ENCODE data around the gene SCN9A. TPM values are rescaled to one million over a fixed set of nuclear protein-coding genes. Genes with fewer than 3 reads are reported as not detected.

Gene SCN9A
- polyA plus RNA-seq, 1 donor from 2014 or later, result 10.4 TPM

DNA sequence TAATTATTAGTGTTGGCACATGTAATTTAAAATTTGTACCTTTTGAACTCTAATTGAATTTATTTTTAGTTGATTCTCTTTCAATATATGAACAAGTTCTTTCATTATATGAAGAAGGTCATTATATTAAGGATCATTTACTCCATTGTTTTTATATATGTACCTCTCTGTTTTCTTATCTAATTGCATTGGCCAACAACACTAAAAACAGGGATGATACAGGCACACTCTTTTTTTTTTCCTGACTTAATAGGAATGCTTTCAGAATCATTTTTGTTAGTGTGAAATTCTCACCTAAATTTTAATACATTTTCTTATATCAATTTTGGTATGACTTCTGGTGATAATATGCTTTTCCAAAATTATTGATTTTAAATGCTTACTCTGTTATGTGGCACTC is 173.0 kb downstream of the SCN9A start:
- Histone ChIP-seq H3K4me3 (ENCODE audit: low read length) (no peak overlapping the region), H3K36me3 (ENCODE audit: insufficient read depth, low read length) (no peaks in the 10 kb centered on the region), H3K4me2 (ENCODE audit: low read length) (no peak overlapping the region), H3K27me3 (ENCODE audit: insufficient read depth, low read depth, low read length) (no peaks in the 10 kb centered on the region), H2AFZ (ENCODE audit: low read depth, low read length) (no peak overlapping the region), H3K9me2 (ENCODE audit: insufficient read depth, low read length) (no peaks in the 10 kb centered on the region), H3K79me2 (replicated peaks; ENCODE audit: insufficient read depth, low read length) (no peaks in the 10 kb centered on the region), H3K9ac (ENCODE audit: low read length) (no peak overlapping the region), H3K9me3 (ENCODE audit: low read length) (no peaks in the 10 kb centered on the region), H3F3A (ENCODE audit: insufficient read depth, low read length, poor library complexity, severe bottlenecking) (no peaks in the 10 kb centered on the region), H4K20me1 (ENCODE audit: insufficient read depth) (no peaks in the 10 kb centered on the region), H3K27ac (ENCODE audit: low read length) (no peak overlapping the region)
- no peak for TF ChIP-seq SMC3 (conservative IDR thresholded peaks at IDR 0.05; ENCODE audit: poor library complexity)
- TF ChIP-seq RAD21 (conservative IDR thresholded peaks at IDR 0.05), result no peak
- TF ChIP-seq MXI1 (conservative IDR thresholded peaks at IDR 0.05; ENCODE audit: poor library complexity, severe bottlenecking), result no peak
- TF ChIP-seq, protein P1, sequence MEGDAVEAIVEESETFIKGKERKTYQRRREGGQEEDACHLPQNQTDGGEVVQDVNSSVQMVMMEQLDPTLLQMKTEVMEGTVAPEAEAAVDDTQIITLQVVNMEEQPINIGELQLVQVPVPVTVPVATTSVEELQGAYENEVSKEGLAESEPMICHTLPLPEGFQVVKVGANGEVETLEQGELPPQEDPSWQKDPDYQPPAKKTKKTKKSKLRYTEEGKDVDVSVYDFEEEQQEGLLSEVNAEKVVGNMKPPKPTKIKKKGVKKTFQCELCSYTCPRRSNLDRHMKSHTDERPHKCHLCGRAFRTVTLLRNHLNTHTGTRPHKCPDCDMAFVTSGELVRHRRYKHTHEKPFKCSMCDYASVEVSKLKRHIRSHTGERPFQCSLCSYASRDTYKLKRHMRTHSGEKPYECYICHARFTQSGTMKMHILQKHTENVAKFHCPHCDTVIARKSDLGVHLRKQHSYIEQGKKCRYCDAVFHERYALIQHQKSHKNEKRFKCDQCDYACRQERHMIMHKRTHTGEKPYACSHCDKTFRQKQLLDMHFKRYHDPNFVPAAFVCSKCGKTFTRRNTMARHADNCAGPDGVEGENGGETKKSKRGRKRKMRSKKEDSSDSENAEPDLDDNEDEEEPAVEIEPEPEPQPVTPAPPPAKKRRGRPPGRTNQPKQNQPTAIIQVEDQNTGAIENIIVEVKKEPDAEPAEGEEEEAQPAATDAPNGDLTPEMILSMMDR (IDR thresholded peaks at IDR 0.05; ENCODE audit: poor library complexity, severe bottlenecking), result no peak
- TF ChIP-seq, protein P2, sequence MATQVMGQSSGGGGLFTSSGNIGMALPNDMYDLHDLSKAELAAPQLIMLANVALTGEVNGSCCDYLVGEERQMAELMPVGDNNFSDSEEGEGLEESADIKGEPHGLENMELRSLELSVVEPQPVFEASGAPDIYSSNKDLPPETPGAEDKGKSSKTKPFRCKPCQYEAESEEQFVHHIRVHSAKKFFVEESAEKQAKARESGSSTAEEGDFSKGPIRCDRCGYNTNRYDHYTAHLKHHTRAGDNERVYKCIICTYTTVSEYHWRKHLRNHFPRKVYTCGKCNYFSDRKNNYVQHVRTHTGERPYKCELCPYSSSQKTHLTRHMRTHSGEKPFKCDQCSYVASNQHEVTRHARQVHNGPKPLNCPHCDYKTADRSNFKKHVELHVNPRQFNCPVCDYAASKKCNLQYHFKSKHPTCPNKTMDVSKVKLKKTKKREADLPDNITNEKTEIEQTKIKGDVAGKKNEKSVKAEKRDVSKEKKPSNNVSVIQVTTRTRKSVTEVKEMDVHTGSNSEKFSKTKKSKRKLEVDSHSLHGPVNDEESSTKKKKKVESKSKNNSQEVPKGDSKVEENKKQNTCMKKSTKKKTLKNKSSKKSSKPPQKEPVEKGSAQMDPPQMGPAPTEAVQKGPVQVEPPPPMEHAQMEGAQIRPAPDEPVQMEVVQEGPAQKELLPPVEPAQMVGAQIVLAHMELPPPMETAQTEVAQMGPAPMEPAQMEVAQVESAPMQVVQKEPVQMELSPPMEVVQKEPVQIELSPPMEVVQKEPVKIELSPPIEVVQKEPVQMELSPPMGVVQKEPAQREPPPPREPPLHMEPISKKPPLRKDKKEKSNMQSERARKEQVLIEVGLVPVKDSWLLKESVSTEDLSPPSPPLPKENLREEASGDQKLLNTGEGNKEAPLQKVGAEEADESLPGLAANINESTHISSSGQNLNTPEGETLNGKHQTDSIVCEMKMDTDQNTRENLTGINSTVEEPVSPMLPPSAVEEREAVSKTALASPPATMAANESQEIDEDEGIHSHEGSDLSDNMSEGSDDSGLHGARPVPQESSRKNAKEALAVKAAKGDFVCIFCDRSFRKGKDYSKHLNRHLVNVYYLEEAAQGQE (IDR thresholded peaks at IDR 0.05; ENCODE audit: borderline replicate concordance), result no peak
- no peak for TF ChIP-seq POLR2AphosphoS5 (IDR thresholded peaks at IDR 0.05)
- TF ChIP-seq EZH2 (IDR thresholded peaks at IDR 0.05; ENCODE audit: borderline replicate concordance, insufficient read depth, low read length, poor library complexity, severe bottlenecking), result no peak
- no peak for TF ChIP-seq TAF1 (IDR thresholded peaks at IDR 0.05; ENCODE audit: low read depth)
- no peak for TF ChIP-seq EP300 (conservative IDR thresholded peaks at IDR 0.05; ENCODE audit: poor library complexity, severe bottlenecking)

DNA sequence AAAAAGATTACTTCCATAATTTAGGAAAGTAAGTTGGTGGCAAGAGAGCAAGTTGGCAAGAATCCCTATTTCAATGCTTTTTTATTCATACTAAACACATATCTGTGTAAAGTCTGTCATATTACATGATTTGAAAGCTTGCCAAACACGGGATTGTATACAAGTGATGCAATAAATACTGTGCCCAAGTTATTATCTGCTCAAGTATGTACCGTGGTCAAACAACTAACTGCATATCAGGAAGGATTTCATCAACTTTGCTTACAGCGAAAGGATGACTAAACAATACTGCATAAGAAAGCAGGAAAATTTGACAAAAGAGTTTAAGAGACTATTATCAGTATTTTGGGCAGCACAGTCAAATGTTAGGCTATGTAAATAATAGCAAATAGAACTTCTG is 178.3 kb downstream of the SCN9A start:
- Histone ChIP-seq H3K79me2 (replicated peaks; ENCODE audit: insufficient read depth, low read length) (no peaks in the 10 kb centered on the region), H2AFZ (ENCODE audit: low read depth, low read length) (no peak overlapping the region), H3K4me3 (ENCODE audit: low read length) (no peak overlapping the region), H3K36me3 (ENCODE audit: insufficient read depth, low read length) (no peaks in the 10 kb centered on the region), H3K9ac (ENCODE audit: low read length) (no peak overlapping the region), H4K20me1 (ENCODE audit: insufficient read depth) (no peaks in the 10 kb centered on the region), H3F3A (ENCODE audit: insufficient read depth, low read length, poor library complexity, severe bottlenecking) (no peaks in the 10 kb centered on the region), H3K9me3 (ENCODE audit: low read length) (no peaks in the 10 kb centered on the region), H3K27ac (ENCODE audit: low read length) (no peak overlapping the region), H3K27me3 (ENCODE audit: insufficient read depth, low read depth, low read length) (no peaks in the 10 kb centered on the region), H3K9me2 (ENCODE audit: insufficient read depth, low read length) (no peaks in the 10 kb centered on the region), H3K4me2 (ENCODE audit: low read length) (no peak overlapping the region)
- no peak for TF ChIP-seq POLR2AphosphoS5 (IDR thresholded peaks at IDR 0.05)
- no peak for TF ChIP-seq TAF1 (IDR thresholded peaks at IDR 0.05; ENCODE audit: low read depth)
- no peak for TF ChIP-seq EZH2 (IDR thresholded peaks at IDR 0.05; ENCODE audit: borderline replicate concordance, insufficient read depth, low read length, poor library complexity, severe bottlenecking)
- TF ChIP-seq EP300 (conservative IDR thresholded peaks at IDR 0.05; ENCODE audit: poor library complexity, severe bottlenecking), result no peak
- TF ChIP-seq SMC3 (conservative IDR thresholded peaks at IDR 0.05; ENCODE audit: poor library complexity), result no peak
- TF ChIP-seq RAD21 (conservative IDR thresholded peaks at IDR 0.05), result no peak
- TF ChIP-seq, protein P2 (IDR thresholded peaks at IDR 0.05; ENCODE audit: borderline replicate concordance), result no peak
- TF ChIP-seq, protein P1 (IDR thresholded peaks at IDR 0.05; ENCODE audit: poor library complexity, severe bottlenecking), result no peak
- TF ChIP-seq MXI1 (conservative IDR thresholded peaks at IDR 0.05; ENCODE audit: poor library complexity, severe bottlenecking), result no peak
